CD8-positive, alpha-beta memory T cell (primary cell): ENCODE measurements around the gene CLMN. TPM values are rescaled to one million over a fixed set of nuclear protein-coding genes. Genes with fewer than 3 reads are reported as not detected.

ENCODE experiments used
- CTCF ChIA-PET: fragments of 350-600 bp; sonication (Branson Sonifier 250); formaldehyde crosslinking; loops from one replicate; lab custom pipeline; 2021; ENCODE audit warnings: antibody characterized with exemption; lab: Charles Lee
- POLR2A ChIA-PET: fragments of 350-600 bp; sonication (Branson Sonifier 250); formaldehyde crosslinking; loops from one replicate; lab custom pipeline; 2021; ENCODE audit warnings: antibody characterized with exemption; lab: Charles Lee
- DNase-seq, 5 donors: peaks; one replicate each; pipeline versions ENCODE4 v3.0.0 to v3.0.0-alpha.2; 2020 to 2022; ENCODE audit warnings: mixed read lengths in 1 of 5
- H3K27ac ChIP-seq: one replicate; pipeline ENCODE4 v1.7.0; 2013; ENCODE audit warnings: low read depth, mild to moderate bottlenecking, low read length, moderate library complexity
- H3K27me3 ChIP-seq: 2 replicates; pipeline ENCODE4 v1.7.0; 2013; ENCODE audit warnings: low read length, mild to moderate bottlenecking; ENCODE audit not compliant: insufficient read depth, poor library complexity, severe bottlenecking
- H3K36me3 ChIP-seq: 2 replicates; pipeline ENCODE4 v1.7.0; 2013; ENCODE audit warnings: mild to moderate bottlenecking, low read length, moderate library complexity; ENCODE audit not compliant: insufficient read depth
- H3K4me1 ChIP-seq: 2 replicates; pipeline ENCODE4 v1.7.0; 2013; ENCODE audit warnings: mild to moderate bottlenecking, low read length, moderate library complexity; ENCODE audit not compliant: insufficient read depth
- H3K4me3 ChIP-seq: 2 replicates; pipeline ENCODE4 v1.7.0; 2013; ENCODE audit warnings: mild to moderate bottlenecking, low read length
- H3K9me3 ChIP-seq: 2 replicates; pipeline ENCODE4 v1.7.0; 2013; ENCODE audit warnings: mild to moderate bottlenecking, low read length
- H3K27ac Mint-ChIP-seq, 8 donors: one replicate each; pipeline ENCODE4 v1.8.0; 2020 to 2021; ENCODE audit warnings: mixed read lengths in 8 of 8, mild to moderate bottlenecking in 6 of 8, inconsistent platforms in 3 of 8, moderate library complexity in 3 of 8
- H3K27me3 Mint-ChIP-seq, 2 donors: one replicate each; pipeline ENCODE4 v1.8.0; 2020 to 2021; ENCODE audit warnings: mixed read lengths in 2 of 2, mild to moderate bottlenecking in 1 of 2, moderate library complexity in 1 of 2
- H3K36me3 Mint-ChIP-seq, 3 donors: one replicate each; pipeline ENCODE4 v1.8.0; 2020 to 2021; ENCODE audit warnings: mixed read lengths in 3 of 3, inconsistent platforms in 1 of 3, mild to moderate bottlenecking in 1 of 3
- H3K4me1 Mint-ChIP-seq, 3 donors: one replicate each; pipeline ENCODE4 v1.8.0; 2020 to 2021; ENCODE audit warnings: mixed read lengths in 3 of 3, inconsistent platforms in 1 of 3, mild to moderate bottlenecking in 1 of 3
- H3K4me3 Mint-ChIP-seq, 7 donors: one replicate each; pipeline ENCODE4 v1.8.0; 2020 to 2021; ENCODE audit warnings: mixed read lengths in 7 of 7, mild to moderate bottlenecking in 6 of 7, moderate library complexity in 4 of 7, inconsistent platforms in 2 of 7
- H3K9me3 Mint-ChIP-seq, 5 donors: one replicate each; pipeline ENCODE4 v1.8.0; 2020 to 2022; ENCODE audit warnings: mixed read lengths in 5 of 5, mild to moderate bottlenecking in 3 of 5, moderate library complexity in 2 of 5, inconsistent platforms in 1 of 5
- polyA plus RNA-seq: library from polyadenylated mRNA; unstranded; fragments of 300-500 nt; fragmentation: Illumina TruSeq; gene quantifications from one replicate; pipeline ENCODE4 v1.2.3, GENCODE V29; 2021
- total RNA-seq, 2 experiments: library from RNA; stranded (reverse); gene quantifications; one replicate each; pipeline ENCODE4 v1.2.3, GENCODE V29; 2021

CLMN gene
- total and polyA plus RNA-seq, 3 experiments from 2014 or later = 0.15 to 0.72 (median 0.29) TPM

- H3K4me3 Mint-ChIP-seq = no peak overlapping the region
- H3K9me3 Mint-ChIP-seq = no peaks in the 10 kb centered on the region
- CTCF ChIA-PET = no interaction called here
- POLR2A ChIA-PET = no interaction called here
- no peak overlapping the region for H3K27ac ChIP-seq
- peaks cover 3 to 5% of the 10 kb centered on the region in 2 donors for H3K27me3 Mint-ChIP-seq
- H3K4me1 Mint-ChIP-seq = peaks cover 2 to 7% (median 7%) of the 10 kb centered on the region in 3 donors
- H3K4me1 ChIP-seq = no peaks in the 10 kb centered on the region
- H3K27ac Mint-ChIP-seq = no peak overlapping the region
- no peak for DNase-seq
- no peak overlapping the region for H3K4me3 ChIP-seq
- H3K36me3 Mint-ChIP-seq = no peaks in the 10 kb centered on the region
- H3K9me3 ChIP-seq = no peaks in the 10 kb centered on the region
- H3K27me3 ChIP-seq = no peaks in the 10 kb centered on the region
- H3K36me3 ChIP-seq = no peaks in the 10 kb centered on the region
Measured at GRCh38 chr14:95260537-95261361, 59.0 kb downstream of the CLMN start.

GRCh38 chr14:95258754-95259593 lies 60.7 kb downstream of the CLMN start:
- H3K9me3 Mint-ChIP-seq = no peaks in the 10 kb centered on the region
- Histone ChIP-seq H3K27me3 (no peaks in the 10 kb centered on the region), H3K9me3 (no peaks in the 10 kb centered on the region), H3K4me3 (no peak overlapping the region), H3K36me3 (no peaks in the 10 kb centered on the region), H3K4me1 (no peaks in the 10 kb centered on the region), H3K27ac (no peak overlapping the region)
- no peak overlapping the region for H3K4me3 Mint-ChIP-seq
- no peaks in the 10 kb centered on the region for H3K4me1 Mint-ChIP-seq
- DNase-seq = no peak
- H3K27me3 Mint-ChIP-seq = peaks cover 0 to under 1% of the 10 kb centered on the region in 2 donors
- no peak overlapping the region for H3K27ac Mint-ChIP-seq
- ChIA-PET POLR2A (no interaction called here), CTCF (no interaction called here)
- no peaks in the 10 kb centered on the region for H3K36me3 Mint-ChIP-seq

GRCh38 chr14:95258156-95258555 lies 61.6 kb downstream of the CLMN start:
- no peaks in the 10 kb centered on the region for H3K36me3 ChIP-seq
- no peaks in the 10 kb centered on the region for H3K27me3 ChIP-seq
- no peaks in the 10 kb centered on the region for H3K9me3 Mint-ChIP-seq
- H3K9me3 ChIP-seq = no peaks in the 10 kb centered on the region
- ChIA-PET CTCF (no interaction called here), POLR2A (no interaction called here)
- no peaks in the 10 kb centered on the region for H3K4me1 Mint-ChIP-seq
- no peaks in the 10 kb centered on the region for H3K4me1 ChIP-seq
- H3K27ac ChIP-seq = no peak overlapping the region
- H3K27ac Mint-ChIP-seq = no peak overlapping the region
- H3K4me3 ChIP-seq = no peak overlapping the region
- no peak overlapping the region for H3K4me3 Mint-ChIP-seq
- H3K27me3 Mint-ChIP-seq = peaks cover 1 to 2% of the 10 kb centered on the region in 2 donors
- DNase-seq = no peak
- H3K36me3 Mint-ChIP-seq = no peaks in the 10 kb centered on the region

GRCh38 chr14:95257521-95257920 lies 62.2 kb downstream of the CLMN start:
- ChIA-PET POLR2A (no interaction called here), CTCF (no interaction called here)
- Histone ChIP-seq H3K36me3 (no peaks in the 10 kb centered on the region), H3K27me3 (no peaks in the 10 kb centered on the region), H3K9me3 (no peaks in the 10 kb centered on the region), H3K27ac (no peak overlapping the region), H3K4me1 (no peaks in the 10 kb centered on the region), H3K4me3 (no peak overlapping the region)
- Mint-ChIP-seq H3K9me3 (no peaks in the 10 kb centered on the region), H3K36me3 (no peaks in the 10 kb centered on the region), H3K27ac (no peak overlapping the region), H3K4me3 (no peak overlapping the region), H3K27me3 (peaks cover 2 to 3% of the 10 kb centered on the region in 2 donors), H3K4me1 (no peaks in the 10 kb centered on the region)
- DNase-seq = no peak

- H3K9me3 Mint-ChIP-seq = no peaks in the 10 kb centered on the region
- no peak overlapping the region for H3K27ac ChIP-seq
- no peak overlapping the region for H3K4me3 Mint-ChIP-seq
- no peak overlapping the region for H3K27ac Mint-ChIP-seq
- CTCF ChIA-PET = no interaction called here
- no peaks in the 10 kb centered on the region for H3K4me1 Mint-ChIP-seq
- no peak for DNase-seq
- no peaks in the 10 kb centered on the region for H3K4me1 ChIP-seq
- POLR2A ChIA-PET = no interaction called here
- no peaks in the 10 kb centered on the region for H3K27me3 ChIP-seq
- H3K4me3 ChIP-seq = no peak overlapping the region
- no peaks in the 10 kb centered on the region for H3K36me3 ChIP-seq
- H3K9me3 ChIP-seq = no peaks in the 10 kb centered on the region
- no peaks in the 10 kb centered on the region for H3K36me3 Mint-ChIP-seq
- peaks cover 2 to 3% of the 10 kb centered on the region in 2 donors for H3K27me3 Mint-ChIP-seq
Measured at GRCh38 chr14:95256776-95257060, 63.0 kb downstream of the CLMN start.

GRCh38 chr14:95256002-95256775 lies 63.5 kb downstream of the CLMN start:
- H3K36me3 Mint-ChIP-seq = no peaks in the 10 kb centered on the region
- no peak overlapping the region for H3K4me3 ChIP-seq
- H3K9me3 ChIP-seq = no peaks in the 10 kb centered on the region
- H3K36me3 ChIP-seq = no peaks in the 10 kb centered on the region
- H3K27ac ChIP-seq = no peak overlapping the region
- H3K4me3 Mint-ChIP-seq = no peak overlapping the region
- peaks cover 2 to 3% of the 10 kb centered on the region in 2 donors for H3K27me3 Mint-ChIP-seq
- no peak overlapping the region for H3K27ac Mint-ChIP-seq
- CTCF ChIA-PET = no interaction called here
- H3K9me3 Mint-ChIP-seq = no peaks in the 10 kb centered on the region
- POLR2A ChIA-PET = no interaction called here
- no peaks in the 10 kb centered on the region for H3K27me3 ChIP-seq
- H3K4me1 Mint-ChIP-seq = no peaks in the 10 kb centered on the region
- DNase-seq = no peak
- no peaks in the 10 kb centered on the region for H3K4me1 ChIP-seq

GRCh38 chr14:95255487-95255886 lies 64.2 kb downstream of the CLMN start:
- H3K9me3 ChIP-seq = no peaks in the 10 kb centered on the region
- ChIA-PET CTCF (no interaction called here), POLR2A (no interaction called here)
- H3K27me3 ChIP-seq = no peaks in the 10 kb centered on the region
- Mint-ChIP-seq H3K4me3 (no peak overlapping the region), H3K4me1 (no peaks in the 10 kb centered on the region), H3K36me3 (no peaks in the 10 kb centered on the region), H3K27ac (no peak overlapping the region), H3K9me3 (no peaks in the 10 kb centered on the region), H3K27me3 (peaks cover 2 to 4% of the 10 kb centered on the region in 2 donors)
- no peaks in the 10 kb centered on the region for H3K36me3 ChIP-seq
- DNase-seq = no peak
- no peak overlapping the region for H3K4me3 ChIP-seq
- H3K4me1 ChIP-seq = no peaks in the 10 kb centered on the region
- H3K27ac ChIP-seq = no peak overlapping the region

- Histone ChIP-seq H3K27me3 (no peaks in the 10 kb centered on the region), H3K9me3 (no peaks in the 10 kb centered on the region), H3K36me3 (no peaks in the 10 kb centered on the region), H3K4me1 (no peaks in the 10 kb centered on the region), H3K4me3 (no peak overlapping the region), H3K27ac (no peak overlapping the region)
- H3K36me3 Mint-ChIP-seq = no peaks in the 10 kb centered on the region
- H3K4me1 Mint-ChIP-seq = no peaks in the 10 kb centered on the region
- no peak overlapping the region for H3K4me3 Mint-ChIP-seq
- H3K27ac Mint-ChIP-seq = no peak overlapping the region
- ChIA-PET POLR2A (no interaction called here), CTCF (no interaction called here)
- no peak for DNase-seq
- H3K27me3 Mint-ChIP-seq = peaks cover 2 to 8% of the 10 kb centered on the region in 2 donors
- H3K9me3 Mint-ChIP-seq = no peaks in the 10 kb centered on the region
Measured at GRCh38 chr14:95255013-95255412, 64.7 kb downstream of the CLMN start.
